Tibial artery (tissue), 4 donors: ENCODE results near the gene YBEY.

ENCODE experiments used
- DNase-seq, 2 donors: peaks; one replicate each; pipeline ENCODE4 v3.0.0-alpha.2; 2019
- H3K27ac ChIP-seq, 2 donors: fragments of 200-600 bp; sonication (generic) in 1 of 2; 1 replicate in 1 of 2; 2 replicates in 1 of 2; pipeline ENCODE4 v1.5.1; 2018 to 2019; ENCODE audit warnings: mild to moderate bottlenecking in 1 of 2
- H3K27me3 ChIP-seq, 2 donors: fragments of 200-600 bp; sonication (generic) in 1 of 2; one replicate each; pipeline versions ENCODE4 v1.5.1 to v1.6.0; 2016 to 2019
- H3K36me3 ChIP-seq, 3 donors: fragments of 200-600 bp; sonication (generic) in 2 of 3; one replicate each; pipeline ENCODE4 v1.5.1; 2016 to 2019; ENCODE audit warnings: mild to moderate bottlenecking in 2 of 3
- H3K4me1 ChIP-seq, 4 donors: fragments of 200-600 bp; sonication (generic) in 2 of 4; 1 replicate in 3 of 4; 2 replicates in 1 of 4; pipeline ENCODE4 v1.5.1; 2016 to 2019
- H3K4me3 ChIP-seq, 2 donors: fragments of 200-600 bp; sonication (generic) in 1 of 2; 1 replicate in 1 of 2; 2 replicates in 1 of 2; pipeline ENCODE4 v1.5.1; 2018 to 2019; ENCODE audit warnings: mild to moderate bottlenecking in 2 of 2
- H3K9me3 ChIP-seq, 3 donors: fragments of 200-600 bp; sonication (generic) in 1 of 3; one replicate each; pipeline ENCODE4 v1.5.1; 2016 to 2019
- CTCF ChIP-seq, 2 experiments: fragments of 200-600 bp in 1 of 2; fragments of 450-650 bp in 1 of 2; IDR thresholded peaks; one replicate each; pipeline ENCODE4 v1.5.1; 2017 to 2019; ENCODE audit warnings: antibody characterized with exemption in 2 of 2, mild to moderate bottlenecking in 1 of 2, moderate library complexity in 1 of 2
- intact Hi-C: fragments of 100-400 bp; cut with DNase I; formaldehyde crosslinking; loops from one replicate; pipeline ENCODE4 v1.15.0; 2023; ENCODE audit warnings: low total_unique reads

Gene YBEY

GRCh38 chr21:46244602-46245001, 41.5 kb upstream of the YBEY start:
- no peaks in the 10 kb centered on the region for H3K27me3 ChIP-seq

DNA sequence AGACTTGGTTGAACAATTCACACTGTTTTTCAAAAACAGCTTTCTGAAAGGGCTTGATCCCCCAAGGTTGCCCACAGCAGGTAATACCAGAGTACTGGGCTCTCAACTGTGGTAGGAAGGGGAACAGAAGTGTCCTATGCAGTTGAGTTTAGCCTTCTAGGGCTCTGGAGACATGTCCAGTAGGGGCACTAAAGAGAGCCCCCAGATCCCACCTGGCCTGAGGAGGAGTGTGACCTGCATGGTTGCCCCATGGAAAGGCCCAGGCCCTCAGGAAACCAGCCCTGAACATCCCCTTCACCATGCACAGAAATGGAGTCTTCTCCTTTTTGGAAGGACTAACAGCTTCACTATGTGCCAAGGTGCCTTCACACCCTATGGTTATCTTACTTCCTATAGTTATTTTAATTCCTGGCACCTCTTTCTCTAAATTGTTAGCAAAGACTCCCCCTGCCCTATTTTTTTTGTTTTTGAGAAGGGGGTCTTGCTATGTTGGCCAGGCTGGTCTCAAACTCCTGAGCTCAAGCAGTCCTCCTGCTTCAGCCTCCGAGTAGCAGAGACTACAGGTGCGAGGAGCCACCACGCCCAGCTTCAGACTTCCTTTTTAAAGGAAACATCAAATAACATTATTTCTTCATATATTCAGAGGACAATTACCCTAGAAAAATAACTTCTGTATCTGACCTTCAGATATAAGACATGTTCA, 40.8 kb upstream of the YBEY start:
- DNase-seq: no peak
- Histone ChIP-seq H3K27ac (no peak overlapping the region), H3K9me3 (no peaks in the 10 kb centered on the region), H3K4me1 (no peaks in the 10 kb centered on the region), H3K36me3 (peaks cover 79 to 100% (median 92%) of the 10 kb centered on the region in 3 donors), H3K27me3 (no peaks in the 10 kb centered on the region), H3K4me3 (no peak overlapping the region)
- TF ChIP-seq CTCF (IDR thresholded peaks at IDR 0.05): no peak
- intact Hi-C loops: no loop called here

More at GRCh38 chr21:46244602-46245001, 41.5 kb upstream of the YBEY start:
- intact Hi-C loops: no loop called here
- Histone ChIP-seq H3K4me3 (no peak overlapping the region), H3K9me3 (no peaks in the 10 kb centered on the region), H3K36me3 (peaks cover 81 to 100% (median 92%) of the 10 kb centered on the region in 3 donors), H3K27ac (no peak overlapping the region), H3K4me1 (no peaks in the 10 kb centered on the region)
- DNase-seq: no peak
- no peak for TF ChIP-seq CTCF (IDR thresholded peaks at IDR 0.05)

DNA sequence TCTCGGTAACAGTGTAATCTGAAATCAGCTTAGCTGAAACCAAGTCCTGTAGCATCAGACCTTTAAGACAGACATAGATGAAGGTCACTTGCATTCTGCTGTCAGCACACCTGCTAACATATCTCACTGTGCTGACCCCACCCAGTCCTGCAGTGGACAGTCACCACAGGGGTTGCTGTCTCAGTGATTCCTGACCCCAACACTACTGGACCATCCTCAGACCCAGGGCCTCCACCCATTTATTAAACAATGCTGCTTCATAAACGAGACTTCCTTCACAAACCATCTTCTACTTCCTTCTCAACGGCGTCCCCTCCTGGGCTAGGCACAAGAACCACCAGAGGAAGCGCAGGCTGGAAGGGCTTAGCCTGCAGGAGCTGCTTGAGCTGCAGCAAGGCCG, 39.8 kb upstream of the YBEY start:
- Histone ChIP-seq H3K9me3 (no peaks in the 10 kb centered on the region), H3K4me3 (no peak overlapping the region), H3K4me1 (no peaks in the 10 kb centered on the region), H3K27ac (no peak overlapping the region), H3K27me3 (no peaks in the 10 kb centered on the region), H3K36me3 (peaks cover 81 to 100% (median 92%) of the 10 kb centered on the region in 3 donors)
- intact Hi-C loops: no loop called here
- no peak for TF ChIP-seq CTCF (IDR thresholded peaks at IDR 0.05)
- no peak for DNase-seq

DNA sequence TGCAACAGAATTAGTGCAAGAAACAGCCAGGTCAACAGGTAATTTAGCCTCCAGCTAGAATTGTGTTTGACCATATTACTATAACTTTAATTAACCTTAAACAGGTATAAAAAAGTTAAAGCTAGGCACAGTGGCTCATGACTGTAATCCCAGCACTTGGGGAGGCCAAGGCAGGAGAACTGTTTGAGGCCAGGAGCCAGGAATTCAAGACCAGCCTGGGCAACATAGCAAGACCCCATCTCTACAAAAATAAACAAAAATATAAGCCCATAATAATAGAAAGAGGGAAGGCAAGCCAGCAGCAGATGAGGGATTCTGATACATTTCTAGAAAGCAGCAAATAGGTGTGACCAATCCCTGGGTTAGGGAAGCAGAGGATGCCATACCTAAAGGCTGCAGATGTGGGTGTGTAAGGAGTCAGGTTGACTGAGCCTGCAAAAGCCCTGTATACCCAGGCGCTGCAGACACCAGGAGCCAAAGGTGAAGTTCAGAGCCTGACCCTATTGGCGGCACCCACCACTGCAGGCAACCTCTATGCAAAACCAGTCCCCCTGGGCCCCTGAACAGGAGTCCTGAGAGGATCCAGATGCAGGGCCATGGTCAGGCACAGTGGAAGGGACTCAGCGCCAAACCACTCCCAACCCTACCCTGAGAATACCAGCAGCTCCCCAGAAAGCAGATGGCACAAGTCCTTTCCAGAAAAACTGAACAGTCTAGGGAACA, 38.3 kb upstream of the YBEY start:
- Histone ChIP-seq H3K27ac (no peak overlapping the region), H3K4me3 (no peak overlapping the region), H3K9me3 (no peaks in the 10 kb centered on the region), H3K4me1 (no peaks in the 10 kb centered on the region), H3K36me3 (peaks cover 85 to 100% (median 92%) of the 10 kb centered on the region in 3 donors), H3K27me3 (no peaks in the 10 kb centered on the region)
- intact Hi-C loops: no loop called here
- no peak for TF ChIP-seq CTCF (IDR thresholded peaks at IDR 0.05)
- no peak for DNase-seq

- H3K27ac ChIP-seq: no peak overlapping the region
- intact Hi-C loops: no loop called here
- no peaks in the 10 kb centered on the region for H3K4me1 ChIP-seq
- H3K36me3 ChIP-seq: peaks cover 85 to 100% (median 92%) of the 10 kb centered on the region in 3 donors
- TF ChIP-seq CTCF (IDR thresholded peaks at IDR 0.05): no peak
- H3K4me3 ChIP-seq: no peak overlapping the region
- no peak for DNase-seq
- no peaks in the 10 kb centered on the region for H3K27me3 ChIP-seq
- no peaks in the 10 kb centered on the region for H3K9me3 ChIP-seq
These were observed 37.7 kb upstream of the YBEY start for GRCh38 chr21:46248422-46248782.
